ENCODE results near the gene CDC42EP4.

DNA sequence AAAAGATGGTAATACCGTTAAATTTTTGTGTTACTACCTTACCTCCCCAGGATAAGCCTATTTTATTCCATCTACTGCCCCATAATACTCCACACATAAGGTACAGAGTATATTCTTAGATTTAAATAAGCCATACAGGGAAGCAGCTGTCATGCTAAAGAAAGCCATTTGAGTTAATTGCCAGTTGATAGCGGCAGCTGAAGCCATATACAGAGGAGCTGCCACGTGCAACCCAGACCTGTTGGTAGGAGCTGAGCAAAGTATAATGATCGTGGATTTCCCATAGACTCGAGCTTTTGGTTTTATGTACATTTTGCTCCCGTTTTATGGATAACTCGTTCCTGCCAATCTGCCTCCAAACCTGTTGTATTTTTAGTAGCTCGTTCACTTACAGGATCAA is 62.1 kb downstream of the CDC42EP4 start:
- TF ChIP-seq, protein P1, sequence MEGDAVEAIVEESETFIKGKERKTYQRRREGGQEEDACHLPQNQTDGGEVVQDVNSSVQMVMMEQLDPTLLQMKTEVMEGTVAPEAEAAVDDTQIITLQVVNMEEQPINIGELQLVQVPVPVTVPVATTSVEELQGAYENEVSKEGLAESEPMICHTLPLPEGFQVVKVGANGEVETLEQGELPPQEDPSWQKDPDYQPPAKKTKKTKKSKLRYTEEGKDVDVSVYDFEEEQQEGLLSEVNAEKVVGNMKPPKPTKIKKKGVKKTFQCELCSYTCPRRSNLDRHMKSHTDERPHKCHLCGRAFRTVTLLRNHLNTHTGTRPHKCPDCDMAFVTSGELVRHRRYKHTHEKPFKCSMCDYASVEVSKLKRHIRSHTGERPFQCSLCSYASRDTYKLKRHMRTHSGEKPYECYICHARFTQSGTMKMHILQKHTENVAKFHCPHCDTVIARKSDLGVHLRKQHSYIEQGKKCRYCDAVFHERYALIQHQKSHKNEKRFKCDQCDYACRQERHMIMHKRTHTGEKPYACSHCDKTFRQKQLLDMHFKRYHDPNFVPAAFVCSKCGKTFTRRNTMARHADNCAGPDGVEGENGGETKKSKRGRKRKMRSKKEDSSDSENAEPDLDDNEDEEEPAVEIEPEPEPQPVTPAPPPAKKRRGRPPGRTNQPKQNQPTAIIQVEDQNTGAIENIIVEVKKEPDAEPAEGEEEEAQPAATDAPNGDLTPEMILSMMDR (IDR thresholded peaks at IDR 0.05 in 2 of 3, conservative IDR thresholded peaks at IDR 0.05 in 1 of 3; ENCODE audit: control insufficient read depth in 2 of 3, extremely low read depth in 1 of 3, insufficient read depth in 1 of 3, low read depth in 3 of 3, low read length in 3 of 3) = no peak
- TF ChIP-seq, protein P2, sequence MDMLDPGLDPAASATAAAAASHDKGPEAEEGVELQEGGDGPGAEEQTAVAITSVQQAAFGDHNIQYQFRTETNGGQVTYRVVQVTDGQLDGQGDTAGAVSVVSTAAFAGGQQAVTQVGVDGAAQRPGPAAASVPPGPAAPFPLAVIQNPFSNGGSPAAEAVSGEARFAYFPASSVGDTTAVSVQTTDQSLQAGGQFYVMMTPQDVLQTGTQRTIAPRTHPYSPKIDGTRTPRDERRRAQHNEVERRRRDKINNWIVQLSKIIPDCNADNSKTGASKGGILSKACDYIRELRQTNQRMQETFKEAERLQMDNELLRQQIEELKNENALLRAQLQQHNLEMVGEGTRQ (IDR thresholded peaks at IDR 0.05; ENCODE audit: borderline replicate concordance, low read depth, low read length) = no peak
- TF ChIP-seq POLR2A (IDR thresholded peaks at IDR 0.05; ENCODE audit: low read depth, low read length) = no peak
- TF ChIP-seq JUNB (IDR thresholded peaks at IDR 0.05) = no peak

Measured in GM12878 (cell line).